Astrocyte (in vitro differentiated cells and primary cell): ENCODE data around the gene ZNF805. TPM values are rescaled to one million over a fixed set of nuclear protein-coding genes. Genes with fewer than 3 reads are reported as not detected.

Experiments
- DNase-seq: peaks from one replicate; pipeline ENCODE4 v3.0.0-alpha.2; 2010; ENCODE audit warnings: low read depth
- FAIRE-seq: peaks from 2 replicates; lab custom pipeline; 2011; peaks lifted over from hg19 to GRCh38; lab: Jason Lieb, UNC
- H2AFZ ChIP-seq: 2 replicates; pipeline ENCODE4 v1.6.0; 2012; ENCODE audit warnings: low read depth, low read length, inconsistent platforms
- H3K27ac ChIP-seq: 2 replicates; pipeline ENCODE4 v1.5.1; 2011; ENCODE audit warnings: low read depth, low read length, inconsistent platforms
- H3K27me3 ChIP-seq: 2 replicates; pipeline ENCODE4 v1.6.0; 2011; ENCODE audit warnings: low read length, inconsistent platforms; ENCODE audit not compliant: insufficient read depth
- H3K36me3 ChIP-seq: 2 replicates; pipeline ENCODE4 v1.5.1; 2011; ENCODE audit warnings: low read length, inconsistent platforms; ENCODE audit not compliant: insufficient read depth
- H3K4me1 ChIP-seq: 2 replicates; pipeline ENCODE4 v1.5.1; 2011; ENCODE audit warnings: low read length, inconsistent platforms; ENCODE audit not compliant: insufficient read depth
- H3K4me2 ChIP-seq: 2 replicates; pipeline ENCODE4 v1.6.0; 2012; ENCODE audit warnings: low read length, inconsistent platforms
- H3K4me3 ChIP-seq: 2 replicates; pipeline ENCODE4 v1.5.1; 2011; ENCODE audit warnings: low read depth, mild to moderate bottlenecking, low read length, inconsistent platforms; ENCODE audit not compliant: insufficient read depth
- H3K79me2 ChIP-seq: 2 replicates; pipeline ENCODE4 v1.6.0; 2012; ENCODE audit warnings: mild to moderate bottlenecking, low read length, inconsistent platforms; ENCODE audit not compliant: insufficient read depth
- H3K9ac ChIP-seq: 2 replicates; pipeline ENCODE4 v1.6.0; 2012; ENCODE audit warnings: mild to moderate bottlenecking, low read length, inconsistent platforms
- H3K9me3 ChIP-seq: 2 replicates; pipeline ENCODE4 v1.5.1; 2012; ENCODE audit warnings: low read depth, mild to moderate bottlenecking, low read length, inconsistent platforms; ENCODE audit not compliant: insufficient read depth
- H4K20me1 ChIP-seq: 2 replicates; pipeline ENCODE4 v1.6.0; 2012; ENCODE audit warnings: low read length, inconsistent platforms; ENCODE audit not compliant: insufficient read depth
- H3K27ac Mint-ChIP-seq: one replicate; pipeline ENCODE4 v1.8.0; 2021; ENCODE audit warnings: mild to moderate bottlenecking, mixed read lengths; ENCODE audit not compliant: unreplicated experiment
- H3K27me3 Mint-ChIP-seq: one replicate; pipeline ENCODE4 v1.8.0; 2021; ENCODE audit warnings: low read depth, mixed read lengths; ENCODE audit not compliant: unreplicated experiment
- H3K36me3 Mint-ChIP-seq: one replicate; pipeline ENCODE4 v1.8.0; 2021; ENCODE audit warnings: low read depth, mixed read lengths; ENCODE audit not compliant: unreplicated experiment
- H3K4me1 Mint-ChIP-seq: one replicate; pipeline ENCODE4 v1.8.0; 2021; ENCODE audit warnings: low read depth, mixed read lengths; ENCODE audit not compliant: unreplicated experiment
- H3K4me3 Mint-ChIP-seq: one replicate; pipeline ENCODE4 v1.8.0; 2021; ENCODE audit warnings: mild to moderate bottlenecking, moderate library complexity, mixed read lengths; ENCODE audit not compliant: unreplicated experiment
- H3K9me3 Mint-ChIP-seq: one replicate; pipeline ENCODE4 v1.8.0; 2021; ENCODE audit warnings: mild to moderate bottlenecking, mixed read lengths; ENCODE audit not compliant: unreplicated experiment
- EZH2 ChIP-seq: IDR thresholded peaks from 2 replicates; pipeline ENCODE4 v1.6.1; 2012; ENCODE audit warnings: mild to moderate bottlenecking, low read length, inconsistent platforms; ENCODE audit not compliant: insufficient read depth
- total RNA-seq: library from RNA; stranded (reverse); gene quantifications from 2 replicates; pipeline ENCODE4 v1.2.1, GENCODE V29; 2021
- TF ChIP-seq, protein P1 (sequence below): IDR thresholded peaks from 2 replicates; pipeline ENCODE4 v1.5.1; 2011; ENCODE audit warnings: low read depth, mild to moderate bottlenecking, inconsistent platforms, low read length, moderate library complexity; ENCODE audit not compliant: insufficient read depth

ZNF805 gene
- total RNA-seq, 1 donor from 2014 or later: 21.7 TPM

DNA sequence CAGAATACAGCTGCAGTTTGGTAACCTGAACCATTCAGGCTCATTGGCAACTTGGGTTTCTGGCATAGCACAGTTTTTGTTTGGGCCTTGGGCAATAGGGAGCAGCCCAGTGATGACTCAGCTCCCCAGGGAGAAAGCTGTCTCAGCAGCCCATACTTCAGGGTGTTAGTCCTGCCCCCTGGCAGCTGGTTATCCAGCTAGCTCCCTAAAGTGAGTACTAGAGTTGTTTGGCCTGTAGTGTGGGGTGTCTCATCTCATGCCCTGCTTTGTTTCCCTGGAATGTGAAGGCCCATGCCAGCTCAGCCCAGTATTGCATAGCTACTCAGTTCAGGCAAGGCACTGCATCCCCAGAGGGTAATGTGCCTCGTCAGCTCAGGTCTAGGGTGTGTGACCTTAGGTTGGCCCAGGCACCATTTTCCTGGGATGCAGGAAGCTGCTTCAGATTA is 61.6 kb downstream of the ZNF805 start:
- H2AFZ ChIP-seq: no peak overlapping the region
- H3K36me3 ChIP-seq: peaks cover 17% of the 10 kb centered on the region
- TF ChIP-seq EZH2: no peak
- TF ChIP-seq, protein P1, sequence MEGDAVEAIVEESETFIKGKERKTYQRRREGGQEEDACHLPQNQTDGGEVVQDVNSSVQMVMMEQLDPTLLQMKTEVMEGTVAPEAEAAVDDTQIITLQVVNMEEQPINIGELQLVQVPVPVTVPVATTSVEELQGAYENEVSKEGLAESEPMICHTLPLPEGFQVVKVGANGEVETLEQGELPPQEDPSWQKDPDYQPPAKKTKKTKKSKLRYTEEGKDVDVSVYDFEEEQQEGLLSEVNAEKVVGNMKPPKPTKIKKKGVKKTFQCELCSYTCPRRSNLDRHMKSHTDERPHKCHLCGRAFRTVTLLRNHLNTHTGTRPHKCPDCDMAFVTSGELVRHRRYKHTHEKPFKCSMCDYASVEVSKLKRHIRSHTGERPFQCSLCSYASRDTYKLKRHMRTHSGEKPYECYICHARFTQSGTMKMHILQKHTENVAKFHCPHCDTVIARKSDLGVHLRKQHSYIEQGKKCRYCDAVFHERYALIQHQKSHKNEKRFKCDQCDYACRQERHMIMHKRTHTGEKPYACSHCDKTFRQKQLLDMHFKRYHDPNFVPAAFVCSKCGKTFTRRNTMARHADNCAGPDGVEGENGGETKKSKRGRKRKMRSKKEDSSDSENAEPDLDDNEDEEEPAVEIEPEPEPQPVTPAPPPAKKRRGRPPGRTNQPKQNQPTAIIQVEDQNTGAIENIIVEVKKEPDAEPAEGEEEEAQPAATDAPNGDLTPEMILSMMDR: no peak
- Mint-ChIP-seq H3K27ac (peak overlapping the region; percentile 68), H3K27me3 (no peaks in the 10 kb centered on the region), H3K4me3 (no peak overlapping the region), H3K9me3 (no peaks in the 10 kb centered on the region), H3K4me1 (peaks cover 26% of the 10 kb centered on the region), H3K36me3 (peaks cover 24% of the 10 kb centered on the region)
- H3K9me3 ChIP-seq: peaks cover 2% of the 10 kb centered on the region
- no peak overlapping the region for H3K9ac ChIP-seq
- H3K4me3 ChIP-seq: no peak overlapping the region
- peaks cover 54% of the 10 kb centered on the region for H4K20me1 ChIP-seq
- H3K27me3 ChIP-seq: no peaks in the 10 kb centered on the region
- peak; percentile 83 for DNase-seq
- peaks cover 20% of the 10 kb centered on the region for H3K4me1 ChIP-seq
- H3K27ac ChIP-seq: peak overlapping the region; percentile 8
- H3K4me2 ChIP-seq: peak overlapping the region; percentile 12
- peaks cover 61% of the 10 kb centered on the region for H3K79me2 ChIP-seq
- FAIRE-seq: peak; percentile 78

DNA sequence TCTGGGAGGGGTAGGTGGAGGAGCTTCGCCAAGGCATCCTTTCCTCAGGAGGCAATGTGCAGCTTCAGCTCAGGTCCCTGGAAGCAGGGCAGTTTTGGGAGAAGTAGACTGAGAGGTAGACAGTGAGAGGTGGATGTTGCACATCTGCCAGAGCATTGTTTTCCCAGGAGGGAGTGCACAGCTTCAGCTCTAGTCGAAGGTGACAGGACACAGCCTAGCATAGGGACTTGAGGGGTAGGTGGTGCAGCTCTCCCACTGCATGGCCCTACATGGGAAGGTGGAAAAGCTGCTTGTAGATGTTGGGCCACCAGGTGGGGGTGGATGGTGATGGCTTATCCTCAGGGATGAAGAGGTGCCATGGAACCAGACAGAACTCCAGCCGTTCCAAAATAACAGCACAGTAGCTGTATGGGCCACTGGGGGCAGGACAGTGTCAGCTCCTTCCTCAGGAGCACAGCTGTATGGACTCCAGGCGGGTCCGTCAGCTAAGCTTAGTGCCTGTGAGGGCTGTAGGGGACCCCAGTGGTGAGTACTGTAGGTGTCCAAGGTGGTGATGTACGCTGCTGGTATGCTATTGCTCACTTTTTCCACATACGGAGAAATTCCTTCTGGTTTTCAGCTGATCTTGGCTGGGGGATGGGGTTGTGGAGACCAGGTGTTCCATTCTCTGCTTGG is 62.4 kb downstream of the ZNF805 start:
- Mint-ChIP-seq H3K9me3 (no peaks in the 10 kb centered on the region), H3K4me3 (peak overlapping the region; percentile 52), H3K36me3 (peaks cover 20% of the 10 kb centered on the region), H3K27ac (peak overlapping the region; percentile 68), H3K4me1 (peaks cover 24% of the 10 kb centered on the region), H3K27me3 (no peaks in the 10 kb centered on the region)
- Histone ChIP-seq H2AFZ (no peak overlapping the region), H3K4me1 (peaks cover 20% of the 10 kb centered on the region), H3K4me3 (no peak overlapping the region), H3K4me2 (peak overlapping the region; percentile 10), H3K79me2 (peaks cover 52% of the 10 kb centered on the region), H3K9me3 (peaks cover 2% of the 10 kb centered on the region), H4K20me1 (peaks cover 46% of the 10 kb centered on the region), H3K27me3 (no peaks in the 10 kb centered on the region), H3K9ac (no peak overlapping the region), H3K36me3 (peaks cover 17% of the 10 kb centered on the region), H3K27ac (peak overlapping the region; percentile 44)
- peak; percentile 61 for DNase-seq
- TF ChIP-seq, protein P1: no peak
- no peak for TF ChIP-seq EZH2
- FAIRE-seq: no peak

Other genes with a start within 250 kb of the ZNF805 start
- not detected in 2 replicates for gene USP29, start 120.6 kb upstream of the ZNF805 start, total RNA-seq
- not detected in 2 replicates for gene ZIM3, start 95.4 kb upstream of the ZNF805 start, total RNA-seq
- not detected in 2 replicates for gene DUXA, start 73.1 kb upstream of the ZNF805 start, total RNA-seq
- gene ZNF264, start 49.1 kb upstream of the ZNF805 start, total RNA-seq: 25.5 and 26.5 TPM in 2 replicates
- gene AURKC, start 9.6 kb upstream of the ZNF805 start, total RNA-seq: 1.2 and 1.6 TPM in 2 replicates
- gene ZNF460, start 39.9 kb downstream of the ZNF805 start, total RNA-seq: 87.2 and 105 TPM in 2 replicates
- 8.7 and 9.5 TPM in 2 replicates for gene ZNF543, start 79.8 kb downstream of the ZNF805 start, total RNA-seq
- gene ZNF304, start 110.6 kb downstream of the ZNF805 start, total RNA-seq: 11.5 and 12.2 TPM in 2 replicates
- 9.2 and 11.6 TPM in 2 replicates for gene TRAPPC2B, start 122.9 kb downstream of the ZNF805 start, total RNA-seq
- gene ZNF547, start 122.9 kb downstream of the ZNF805 start, total RNA-seq: 3.6 and 4.1 TPM in 2 replicates
- gene ZNF548, start 149.2 kb downstream of the ZNF805 start, total RNA-seq: 16.6 and 16.7 TPM in 2 replicates
- gene ZNF17, start 170.5 kb downstream of the ZNF805 start, total RNA-seq: 7.7 and 11.6 TPM in 2 replicates
- 14.1 and 16.2 TPM in 2 replicates for gene ZNF749, start 194.7 kb downstream of the ZNF805 start, total RNA-seq
- 1.5 and 1.7 TPM in 2 replicates for gene VN1R1, start 216.5 kb downstream of the ZNF805 start, total RNA-seq
- gene ZNF772, start 236.9 kb downstream of the ZNF805 start, total RNA-seq: 13.8 and 14.5 TPM in 2 replicates
- 13.1 and 14.1 TPM in 2 replicates for gene ZNF419, start 247.1 kb downstream of the ZNF805 start, total RNA-seq